ENCODE data around the gene GRK4. TPM values are rescaled to one million over a fixed set of nuclear protein-coding genes. Genes with fewer than 3 reads are reported as not detected.
"Not testable (repeated sequence)": the region's sequence is repeated elsewhere in the genome, so short reads cannot be mapped to it uniquely, and the experiment has no call there.

Gene GRK4
- total RNA-seq, result 10 to 100 TPM in 1 of 4 donors, 1 to 10 TPM in 2, under 1 TPM in 1; 0.95 to 17.3 (median 1.5) TPM

DNA sequence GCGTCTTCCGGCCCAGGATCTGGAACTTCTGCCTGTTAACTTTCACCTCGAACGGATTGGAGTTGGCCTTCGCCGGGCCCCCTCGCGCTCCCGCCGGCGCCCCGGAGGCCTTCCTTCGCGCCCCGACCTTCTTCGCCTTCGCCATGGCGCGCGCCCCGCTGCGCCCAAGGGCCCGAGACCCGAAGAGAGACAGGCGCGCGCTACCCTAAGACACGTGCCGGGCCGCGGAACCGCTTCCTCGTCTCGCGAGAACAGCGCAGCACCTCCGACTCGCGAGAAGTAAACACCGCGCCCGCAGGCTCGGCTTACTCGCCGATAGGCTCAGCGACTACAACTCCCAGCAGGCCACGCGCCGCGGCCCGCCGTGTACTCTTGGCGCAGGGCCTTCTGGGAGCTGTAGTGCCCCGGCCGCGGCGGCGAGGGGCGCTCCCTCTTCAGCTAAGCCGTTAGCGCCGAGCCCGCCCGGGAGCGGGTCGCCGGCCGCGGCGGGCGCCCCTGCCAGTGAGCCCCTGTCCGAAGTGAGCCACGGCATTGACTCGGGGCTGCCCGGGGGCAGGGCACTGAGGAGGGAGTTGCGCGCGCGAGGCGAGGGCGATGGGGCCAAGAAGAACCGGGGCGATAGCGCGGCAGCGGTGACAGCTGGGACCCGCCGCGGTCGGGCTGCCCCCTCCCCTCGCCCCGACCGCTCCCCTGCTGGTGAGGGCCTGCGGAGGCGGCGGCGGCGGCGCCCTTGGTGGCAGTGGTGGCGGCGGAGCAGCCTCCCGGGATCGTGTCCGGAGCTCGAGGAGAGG lies at the start of gene GRK4, which contains the start of gene NOP14:
TSS of gene GRK4 (plus strand) at position 397 of the 791 bp plus-strand sequence. CDS start 500 bp downstream, outside the sequence.
TSS of gene NOP14 (minus strand) at position 232 of the 791 bp plus-strand sequence. CDS start at position 145, 87 bp downstream.
- no peaks in the 10 kb centered on the region for H3K36me3 ChIP-seq
- H3K4me3 ChIP-seq, result peak within 1 kb of the TSS; percentile 67 to 95 (median 86)
- H3K27me3 ChIP-seq, result no peaks in the 10 kb centered on the region
- DNase-seq, result peak; percentile 96 to 99 (median 98)
- H3K9me3 ChIP-seq, result no peaks in the 10 kb centered on the region
- peaks cover 6 to 20% (median 6%) of the 10 kb centered on the region in 4 donors for H3K4me1 ChIP-seq
- peak within 1 kb of the TSS; percentile 76 to 89 (median 83) for H3K27ac ChIP-seq
- TF ChIP-seq CTCF (IDR thresholded peaks at IDR 0.05) (peak in 5 of 6 experiments; percentile 18 to 40 (median 29)), POLR2A (IDR thresholded peaks at IDR 0.05) (peak; percentile 47 to 59)

GRCh38 chr4:2914256-2915126 lies 48.9 kb upstream of the GRK4 start:
- H3K36me3 ChIP-seq, result peaks cover 0 to 72% (median 0%) of the 10 kb centered on the region in 3 donors

DNA sequence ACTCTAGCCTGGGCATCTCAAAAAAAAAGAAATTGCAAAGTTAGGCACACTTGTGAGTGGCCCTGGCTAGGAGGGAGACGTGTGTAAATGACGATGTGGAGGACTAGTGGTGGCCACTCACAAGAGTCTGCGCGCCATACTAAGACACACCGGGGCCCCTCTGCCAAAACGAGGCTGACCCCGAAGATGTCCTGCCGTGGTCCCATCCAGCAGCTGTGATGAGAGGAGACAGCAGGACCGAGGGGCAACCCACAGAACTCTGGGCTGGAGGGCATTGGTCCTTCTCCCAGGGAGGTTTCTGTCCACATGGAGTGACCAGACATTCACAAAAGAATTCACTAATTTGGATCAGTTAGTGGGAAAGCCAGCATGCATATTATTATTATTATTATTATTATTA lies 47.6 kb upstream of the GRK4 start:
- TF ChIP-seq CTCF (IDR thresholded peaks at IDR 0.05) (no peak), POLR2A (IDR thresholded peaks at IDR 0.05) (no peak)
- DNase-seq, result peak in 2 of 3 donors; percentile 37 to 41
- no peak overlapping the region for H3K27ac ChIP-seq
- H3K36me3 ChIP-seq, result peaks cover 0 to 69% (median 0%) of the 10 kb centered on the region in 3 donors
- no peak overlapping the region for H3K4me3 ChIP-seq
- no peaks in the 10 kb centered on the region for H3K27me3 ChIP-seq
- no peaks in the 10 kb centered on the region for H3K9me3 ChIP-seq
- no peaks in the 10 kb centered on the region for H3K4me1 ChIP-seq

More at GRCh38 chr4:2914256-2915126, 48.9 kb upstream of the GRK4 start:
- DNase-seq, result peak in 1 of 3 donors; percentile 44
- Histone ChIP-seq H3K27me3 (no peaks in the 10 kb centered on the region), H3K27ac (no peak overlapping the region), H3K4me1 (no peaks in the 10 kb centered on the region), H3K9me3 (no peaks in the 10 kb centered on the region), H3K4me3 (no peak overlapping the region)
- TF ChIP-seq POLR2A (IDR thresholded peaks at IDR 0.05), result no peak
- no peak for TF ChIP-seq CTCF (IDR thresholded peaks at IDR 0.05)

- DNase-seq, H3K27me3 ChIP-seq, H3K4me3 ChIP-seq, H3K4me1 ChIP-seq, H3K27ac ChIP-seq, H3K9me3 ChIP-seq: not testable (repeated sequence)
- H3K36me3 ChIP-seq, result peaks cover 0 to 63% (median 0%) of the 10 kb centered on the region in 3 donors
Observed at GRCh38 chr4:2916696-2917095, 46.7 kb upstream of the GRK4 start.

DNA sequence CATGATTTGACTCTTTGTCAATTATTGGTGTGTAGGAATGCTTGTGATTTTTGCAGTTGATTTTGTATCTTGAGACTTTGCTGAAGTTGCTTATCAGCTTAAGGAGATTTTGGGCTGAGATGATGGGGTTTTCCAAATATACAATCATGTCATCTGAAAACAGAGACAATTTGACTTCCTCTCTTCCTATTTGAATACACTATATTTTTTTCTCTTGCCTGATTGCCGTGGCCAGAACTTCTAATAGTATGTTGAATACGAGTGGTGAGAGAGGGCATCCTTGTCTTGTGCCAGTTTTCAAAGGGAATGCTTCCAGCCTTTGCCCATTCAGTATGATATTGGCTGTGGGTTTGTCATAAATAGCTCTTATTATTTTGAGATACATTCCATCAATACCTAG lies 45.1 kb upstream of the GRK4 start:
- not testable (repeated sequence) for H3K9me3 ChIP-seq, DNase-seq, H3K27me3 ChIP-seq, H3K27ac ChIP-seq, H3K4me3 ChIP-seq
- H3K4me1 ChIP-seq, result peaks cover 0 to 15% (median 2%) of the 10 kb centered on the region in 4 donors
- peaks cover 0 to 62% (median 0%) of the 10 kb centered on the region in 3 donors for H3K36me3 ChIP-seq

DNA sequence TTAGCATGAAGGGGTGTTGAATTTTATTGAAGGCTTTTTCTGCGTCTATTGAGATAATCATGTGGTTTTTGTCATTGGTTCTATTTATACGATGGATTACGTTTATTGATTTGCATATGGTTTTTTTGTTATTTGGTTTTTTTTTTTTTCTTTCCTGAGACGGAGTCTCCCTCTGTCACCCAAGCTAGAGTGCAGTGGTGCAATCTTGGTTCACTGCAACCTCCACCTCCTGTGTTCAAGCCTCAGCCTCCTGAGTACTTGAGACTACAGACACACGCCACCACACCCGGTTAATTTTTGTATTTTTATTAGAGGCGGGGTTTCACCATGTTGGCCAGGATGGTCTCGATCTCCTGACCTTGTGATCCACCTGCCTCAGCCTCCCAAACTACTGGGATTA lies 44.7 kb upstream of the GRK4 start:
- H3K27ac ChIP-seq, H3K4me3 ChIP-seq, H3K9me3 ChIP-seq, H3K27me3 ChIP-seq: not testable (repeated sequence)
- peaks cover 0 to 16% (median 2%) of the 10 kb centered on the region in 4 donors for H3K4me1 ChIP-seq
- peak in 1 of 3 donors; percentile 45 for DNase-seq
- H3K36me3 ChIP-seq, result peaks cover 0 to 62% (median 0%) of the 10 kb centered on the region in 3 donors

DNA sequence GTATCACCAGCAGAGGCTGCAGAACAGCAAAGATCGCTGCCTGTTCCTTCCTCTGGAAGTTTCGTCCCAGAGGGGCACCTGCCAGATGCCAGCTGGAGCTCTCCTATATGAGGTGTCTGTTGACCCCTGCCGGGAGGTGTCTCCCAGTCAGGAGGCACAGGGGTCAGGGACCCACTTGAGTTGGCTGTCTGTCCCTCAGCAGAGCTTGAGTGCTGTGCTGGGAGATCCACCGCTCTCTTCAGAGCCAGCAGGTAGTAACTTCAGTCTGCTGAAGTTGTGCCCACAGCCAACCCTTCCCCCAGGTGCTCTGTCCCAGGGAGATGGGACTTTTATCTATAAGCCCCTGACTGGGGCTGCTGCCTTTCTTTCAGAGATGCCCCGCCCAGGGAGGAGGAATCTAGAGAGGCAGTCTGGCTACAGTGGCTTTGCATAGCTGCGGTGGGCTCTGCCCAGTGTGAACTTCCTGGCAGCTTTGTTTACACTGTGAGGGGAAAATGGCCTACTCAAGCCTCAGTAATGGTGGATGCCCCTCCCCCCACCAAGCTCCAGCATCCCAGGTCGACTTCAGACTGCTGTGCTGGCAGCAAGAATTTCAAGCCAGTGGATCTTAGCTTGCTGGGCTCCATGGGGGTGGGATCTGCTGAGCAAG lies 40.8 kb upstream of the GRK4 start:
- not testable (repeated sequence) for H3K4me3 ChIP-seq, H3K9me3 ChIP-seq, H3K27me3 ChIP-seq
- H3K4me1 ChIP-seq, result peaks cover 0 to 16% (median 2%) of the 10 kb centered on the region in 4 donors
- DNase-seq, result peak; percentile 18 to 83 (median 80)
- H3K27ac ChIP-seq, result peak overlapping the region in 2 of 4 donors; percentile 46 to 68
- H3K36me3 ChIP-seq, result peaks cover 0 to 71% (median 0%) of the 10 kb centered on the region in 3 donors
